Fibroblast of skin of right biceps (primary cell): Measurements from ENCODE around the gene ANTXR1.

Source experiments
- DNase-seq: peaks from one replicate; pipeline ENCODE4 v3.0.0-alpha.2; 2013

The ANTXR1 gene

DNA sequence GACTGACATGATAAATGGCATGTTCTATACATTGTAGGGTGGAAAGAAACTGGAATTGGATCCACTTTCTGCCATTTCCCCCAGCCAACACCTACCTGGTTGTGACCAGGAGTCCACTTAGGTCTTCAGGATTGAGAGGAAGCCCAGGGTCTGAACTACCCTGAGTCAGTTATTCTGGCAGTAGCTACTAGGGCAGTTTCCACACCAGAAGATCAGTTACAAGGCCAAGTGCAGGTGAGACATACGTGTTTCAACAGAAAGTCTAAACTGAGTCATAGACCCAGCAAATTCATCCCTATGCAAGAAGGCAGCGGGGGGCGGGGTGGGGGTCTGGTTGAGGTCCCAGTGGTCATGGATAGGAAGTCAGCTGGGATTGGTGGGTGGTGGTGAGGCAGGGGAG, 21.9 kb downstream of the ANTXR1 start:
- DNase-seq: no peak

DNA sequence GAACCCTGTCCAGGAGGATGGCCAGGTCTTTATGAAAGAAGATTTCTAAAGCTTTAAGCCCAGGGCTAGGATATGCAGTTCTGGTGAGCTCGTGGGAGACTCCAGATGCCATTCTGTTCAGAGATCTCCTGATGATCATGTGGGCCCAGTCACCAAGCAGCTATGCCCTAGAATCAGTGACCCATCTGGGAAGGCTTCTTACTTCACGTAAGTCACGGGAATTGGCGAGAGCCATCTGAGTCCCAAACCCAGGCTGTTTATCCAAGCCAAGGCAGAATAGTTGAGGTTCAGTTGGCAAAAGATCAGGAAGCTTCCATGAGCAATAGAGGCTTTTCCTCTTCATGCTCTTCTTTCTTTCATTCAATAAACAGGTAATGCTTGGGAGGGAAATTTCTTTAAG, 23.9 kb downstream of the ANTXR1 start:
- DNase-seq: peak; percentile 57

DNA sequence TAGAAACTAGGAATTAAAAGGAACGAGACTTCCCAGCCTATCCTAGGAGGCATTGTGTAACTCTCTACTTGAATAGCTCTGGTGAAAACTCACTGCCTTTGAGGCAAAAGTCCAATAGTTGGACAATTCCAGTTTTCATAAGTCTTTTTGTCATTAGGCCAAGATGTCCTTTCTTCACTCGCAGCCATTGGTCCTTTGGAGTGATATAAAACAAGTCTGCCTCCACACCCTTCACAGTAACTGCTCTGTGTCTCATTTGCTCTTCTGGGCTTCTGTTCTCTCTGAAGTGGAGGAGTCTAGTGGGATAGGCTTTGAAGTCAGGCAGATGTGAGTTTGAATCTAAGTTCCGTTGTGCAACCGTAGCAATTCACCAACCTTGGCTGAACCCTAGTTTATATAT, 28.2 kb downstream of the ANTXR1 start:
- no peak for DNase-seq

DNA sequence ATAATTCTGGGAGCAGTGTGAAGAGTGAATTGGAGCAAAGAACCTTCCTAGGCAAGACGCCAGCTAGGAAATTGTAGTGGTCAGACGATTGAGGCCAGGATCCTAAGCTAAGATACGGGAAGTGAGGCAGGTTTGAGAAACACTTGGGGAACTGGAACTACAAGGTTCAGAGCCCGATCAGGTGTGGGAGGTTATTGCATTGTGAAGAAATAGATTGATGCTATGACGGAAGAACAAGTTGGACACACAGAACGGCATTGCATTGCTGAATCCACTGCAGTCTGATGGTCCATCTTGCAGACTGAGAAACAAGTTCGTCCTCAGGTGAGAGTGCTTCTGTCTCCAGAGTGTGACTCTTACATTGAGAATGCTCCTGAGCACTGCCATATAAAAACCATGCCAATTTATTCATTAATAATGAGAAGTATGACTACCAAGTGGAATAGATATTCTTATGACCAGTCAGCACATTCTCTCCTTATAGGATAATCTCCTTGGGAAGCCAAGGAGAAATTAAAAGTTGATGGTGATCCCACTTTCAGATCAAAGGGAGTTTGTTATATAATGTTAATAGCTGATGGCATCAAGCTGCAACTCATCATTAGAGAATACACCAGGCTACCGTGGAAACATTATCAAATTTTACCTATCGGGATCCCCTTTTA, 30.9 kb downstream of the ANTXR1 start:
- no peak for DNase-seq

DNA sequence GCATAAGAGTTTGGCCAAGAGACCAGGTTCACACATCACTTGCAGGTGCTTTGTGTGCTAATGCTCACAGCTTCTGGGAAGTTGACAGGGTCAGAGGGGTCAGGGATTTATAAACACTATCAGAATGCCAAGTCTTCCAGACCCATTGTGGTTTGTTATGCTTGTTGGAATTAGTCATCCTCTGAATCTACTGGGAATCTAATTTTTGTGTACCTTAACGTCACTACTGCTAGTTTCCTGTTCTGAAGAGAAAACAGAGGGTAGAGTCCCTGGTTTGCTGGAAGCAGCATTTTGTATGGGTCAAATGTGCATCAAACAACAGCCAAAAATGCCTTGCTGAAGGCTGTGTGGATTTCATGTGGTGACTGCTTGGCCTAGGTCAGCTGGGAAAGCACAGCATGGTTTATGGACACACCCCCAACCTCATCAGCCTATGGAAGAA, 33.3 kb downstream of the ANTXR1 start:
- peak; percentile 66 for DNase-seq

DNA sequence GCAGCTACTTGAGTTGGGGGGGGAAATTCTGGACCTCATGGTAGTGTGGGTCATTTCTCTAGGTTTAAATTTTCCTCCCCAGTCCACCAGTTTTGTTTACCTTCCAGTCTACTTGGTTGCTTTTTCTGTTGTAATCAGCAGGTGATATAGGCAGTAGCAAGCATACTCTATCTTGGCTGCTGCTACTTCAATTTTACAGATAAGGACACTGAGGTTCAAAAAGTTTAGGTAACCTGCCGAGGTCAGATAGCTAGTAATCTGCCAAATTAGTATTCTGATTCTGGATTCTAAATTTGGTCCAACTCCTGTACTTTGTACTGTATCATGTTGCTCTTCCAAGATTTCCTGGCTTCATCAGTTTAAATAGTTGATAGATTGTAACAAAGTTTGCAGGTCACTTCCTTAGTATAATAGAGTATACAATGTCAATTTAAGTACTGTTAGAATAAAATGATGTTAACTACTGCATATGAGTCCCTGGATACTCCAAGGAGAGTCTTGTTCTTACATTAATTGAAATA, 34.7 kb downstream of the ANTXR1 start:
- DNase-seq: no peak

DNA sequence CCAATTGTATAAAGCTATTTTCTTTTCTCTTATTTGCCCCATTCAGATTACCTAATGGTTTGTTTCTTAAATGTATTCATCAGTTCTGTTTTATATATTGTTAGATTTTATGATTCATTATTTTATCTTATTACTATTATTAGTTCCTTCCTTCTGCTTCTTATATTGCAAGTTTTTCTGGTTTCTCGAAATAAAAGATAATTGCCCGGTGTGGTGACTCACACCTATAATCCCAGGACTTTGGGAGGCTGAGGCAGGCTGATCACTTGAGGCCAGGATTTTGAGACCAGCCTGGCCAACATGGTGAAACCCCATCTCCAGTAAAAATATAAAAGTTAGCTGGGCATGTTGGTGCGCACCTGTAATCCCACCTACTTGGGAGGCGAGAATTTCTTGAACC, 37.8 kb downstream of the ANTXR1 start:
- no peak for DNase-seq

DNA sequence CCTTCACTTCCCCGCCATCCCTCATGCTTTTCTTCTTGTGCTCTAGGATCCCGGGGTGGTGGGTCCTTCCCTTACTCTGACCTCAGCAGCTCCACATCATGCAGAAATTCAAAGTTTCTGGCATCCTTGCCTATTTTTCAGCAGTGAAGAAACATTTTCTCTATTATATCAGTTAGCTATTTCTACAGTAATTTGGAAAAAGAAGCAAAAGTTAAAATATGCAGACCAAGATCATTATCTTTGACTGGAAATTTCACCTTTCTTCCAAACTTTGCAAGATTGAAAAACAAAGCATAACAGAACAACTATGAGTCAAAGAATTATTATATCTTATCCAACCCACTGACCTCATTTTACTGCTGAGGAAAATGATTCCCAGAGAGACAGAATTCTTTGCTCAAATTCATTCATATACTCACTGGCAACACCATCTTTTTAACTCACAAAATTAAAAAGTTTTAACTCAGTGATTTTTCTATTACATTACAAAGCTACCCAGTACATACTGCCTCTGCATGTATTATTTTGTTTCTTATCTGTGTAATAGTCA, 40.5 kb downstream of the ANTXR1 start:
- DNase-seq: peak; percentile 36

DNA sequence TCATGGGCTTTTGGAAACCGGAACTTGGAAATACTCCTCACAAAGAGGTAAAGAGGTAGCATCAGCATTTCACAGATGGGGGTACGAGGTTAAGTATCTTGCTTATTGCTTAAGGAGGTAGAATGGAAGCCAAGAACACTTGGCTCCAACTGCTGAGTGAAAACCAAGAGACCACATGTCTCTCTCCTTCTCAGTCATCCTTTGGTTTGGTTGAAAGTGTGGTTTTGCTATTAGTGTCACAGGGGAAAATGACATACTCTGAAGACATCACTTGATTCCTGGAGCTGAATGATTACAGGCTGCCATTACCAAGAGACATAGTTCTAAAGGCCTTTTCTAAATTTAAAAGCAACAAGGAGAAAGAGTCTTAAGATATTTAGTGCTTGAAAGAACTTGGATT, 41.5 kb downstream of the ANTXR1 start:
- DNase-seq: peak; percentile 35

DNA sequence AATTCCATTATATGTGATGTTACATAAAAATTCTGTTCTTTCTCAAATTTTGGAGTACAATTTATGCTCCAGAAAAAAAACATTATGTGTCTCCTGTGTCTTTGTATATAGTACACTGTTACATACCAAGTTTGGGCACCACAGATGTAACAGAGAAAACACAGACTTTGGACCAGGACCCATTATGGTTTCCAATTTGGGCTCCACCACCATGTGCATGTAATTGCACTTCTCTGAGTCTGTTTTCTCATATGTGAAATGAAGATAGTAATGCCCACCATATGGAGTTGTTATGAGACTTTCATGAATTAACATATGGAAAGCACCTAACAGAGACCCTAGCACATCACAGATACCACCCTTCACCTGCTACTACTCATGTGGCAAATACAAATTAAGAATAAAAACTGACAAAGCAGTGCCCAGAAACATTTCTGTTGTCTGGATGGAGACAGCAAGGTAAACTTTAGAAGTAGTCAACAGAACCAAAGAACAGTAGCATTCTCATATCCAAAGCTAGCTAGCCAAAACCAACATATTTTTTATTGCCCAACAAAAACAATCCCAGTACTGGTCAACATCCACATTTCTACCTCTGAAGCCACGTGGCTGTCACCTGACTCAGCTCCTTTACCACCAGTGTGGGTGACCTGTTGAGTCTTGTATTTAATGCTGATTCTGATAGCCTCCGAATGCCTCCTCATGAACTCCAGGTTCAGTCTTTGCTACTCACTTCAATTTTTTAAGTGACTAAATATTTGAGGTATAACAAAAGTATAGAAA, 42.9 kb downstream of the ANTXR1 start:
- DNase-seq: no peak

DNA sequence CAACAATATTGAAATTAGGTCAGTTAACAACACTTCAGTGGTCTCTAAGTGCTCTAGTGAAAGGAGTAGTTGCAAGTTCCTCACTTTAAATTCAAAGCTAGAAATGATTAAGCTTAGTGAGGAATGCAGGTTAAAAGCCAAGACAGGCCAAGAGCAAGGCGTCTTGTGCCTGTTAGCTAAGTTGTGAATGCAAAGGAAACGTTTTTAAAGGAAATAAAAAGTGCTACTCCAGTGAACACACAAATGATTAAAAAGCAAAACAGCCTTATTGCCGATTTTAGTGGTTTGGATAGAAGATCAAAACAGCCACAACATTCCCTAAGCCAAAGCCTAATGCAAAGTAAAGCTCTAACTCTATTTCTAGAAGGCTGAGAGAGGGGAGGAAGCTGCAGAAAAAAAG, 44.7 kb downstream of the ANTXR1 start:
- DNase-seq: no peak

DNA sequence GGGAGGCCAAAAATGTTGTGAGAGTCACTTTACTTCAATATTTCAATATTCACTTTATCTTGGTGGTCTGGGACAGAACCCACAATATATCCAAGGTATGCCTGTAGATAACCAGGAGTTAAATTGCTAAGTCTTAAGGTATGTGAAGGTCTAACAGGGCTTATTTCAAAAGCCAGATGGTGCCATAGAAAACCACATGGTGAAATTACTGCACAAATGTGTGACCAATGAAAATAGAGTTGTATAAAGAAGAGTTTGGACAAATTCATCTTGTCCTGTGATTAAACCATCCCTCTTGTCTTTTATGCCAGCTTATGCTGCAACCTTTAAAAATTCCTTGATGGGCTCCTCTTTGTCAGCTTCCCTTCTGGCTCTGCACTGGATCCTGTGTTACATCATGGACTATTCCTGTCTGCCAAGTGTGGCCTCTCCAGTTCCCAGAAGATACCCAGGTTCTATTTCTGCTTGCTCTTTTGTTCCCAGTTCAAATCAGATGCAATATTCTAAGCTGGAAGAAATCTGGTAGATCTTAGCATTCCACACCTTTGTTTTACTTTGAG, 46.8 kb downstream of the ANTXR1 start:
- DNase-seq: peak; percentile 25

DNA sequence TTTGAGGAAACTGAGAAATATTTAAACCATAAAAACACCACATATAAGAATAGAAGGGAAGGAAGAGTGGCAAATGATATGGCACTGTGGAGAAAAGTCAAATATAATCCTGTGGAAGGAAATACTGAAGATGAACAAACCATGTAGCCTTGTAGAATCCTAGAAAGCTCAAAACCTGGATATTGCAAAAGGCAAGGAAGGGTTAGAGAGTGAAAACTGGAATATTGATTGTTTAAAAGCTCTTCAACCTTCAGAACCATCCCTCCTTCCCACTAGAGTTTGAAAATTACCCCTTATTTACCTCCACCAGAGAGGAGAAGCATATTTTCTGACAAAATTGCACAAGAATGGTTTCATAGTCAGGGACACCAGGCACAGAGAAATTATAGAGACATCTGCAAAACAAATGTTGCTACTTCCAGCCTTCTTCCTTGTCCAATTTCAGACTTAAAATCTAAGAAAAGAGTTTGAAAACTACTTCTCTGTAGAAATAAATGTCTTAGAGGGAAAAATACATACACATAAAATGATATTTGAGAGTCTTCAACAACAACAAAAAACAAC, 48.0 kb downstream of the ANTXR1 start:
- DNase-seq: no peak

DNA sequence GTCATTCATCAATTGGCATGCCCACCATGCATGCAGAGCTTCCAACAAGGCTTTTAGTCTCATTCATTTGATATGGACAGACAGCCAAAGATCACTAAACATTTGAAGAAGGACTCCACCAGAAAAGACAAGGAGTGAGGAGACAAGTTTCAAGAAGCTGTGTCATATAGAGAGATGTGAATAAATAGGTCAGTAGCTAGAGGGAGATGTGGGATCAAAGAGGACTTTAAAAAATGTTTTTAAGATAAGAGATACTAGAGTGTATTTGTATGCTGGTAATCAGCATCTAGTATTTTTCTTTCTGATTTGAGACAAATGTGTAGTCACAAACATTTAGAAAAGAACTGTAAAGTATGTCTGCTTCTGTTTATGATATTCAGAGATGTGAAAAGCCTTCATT, 48.5 kb downstream of the ANTXR1 start:
- no peak for DNase-seq

DNA sequence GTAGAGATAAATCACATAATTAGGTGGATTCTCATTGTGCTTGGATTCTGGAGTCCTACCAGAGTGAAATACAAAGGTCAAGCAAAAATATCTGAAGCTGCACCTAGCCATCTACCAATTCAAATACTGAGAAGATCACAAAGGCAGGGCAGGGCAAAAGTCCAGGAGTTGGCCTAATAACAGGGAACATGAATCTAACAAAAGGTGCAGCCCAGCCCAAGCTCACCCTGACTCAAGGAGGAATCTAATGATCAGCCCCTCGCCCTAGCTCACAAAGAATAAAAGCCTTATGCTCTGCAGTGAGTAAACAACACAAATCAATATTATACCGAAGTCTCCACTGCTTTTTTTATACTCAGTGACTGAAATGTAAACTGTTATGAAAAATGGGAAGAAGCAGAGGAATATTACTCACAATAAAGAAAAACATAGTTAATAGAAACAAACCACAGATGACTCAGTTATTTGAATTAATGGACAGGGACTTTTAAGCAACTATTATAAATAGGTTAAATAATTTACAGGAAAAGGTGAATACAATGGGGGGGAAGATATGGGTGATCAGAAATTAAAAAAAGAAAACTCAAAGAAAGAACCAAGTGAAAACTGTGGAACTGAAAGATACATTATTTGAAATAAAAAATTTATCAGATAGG, 49.5 kb downstream of the ANTXR1 start:
- DNase-seq: no peak

DNA sequence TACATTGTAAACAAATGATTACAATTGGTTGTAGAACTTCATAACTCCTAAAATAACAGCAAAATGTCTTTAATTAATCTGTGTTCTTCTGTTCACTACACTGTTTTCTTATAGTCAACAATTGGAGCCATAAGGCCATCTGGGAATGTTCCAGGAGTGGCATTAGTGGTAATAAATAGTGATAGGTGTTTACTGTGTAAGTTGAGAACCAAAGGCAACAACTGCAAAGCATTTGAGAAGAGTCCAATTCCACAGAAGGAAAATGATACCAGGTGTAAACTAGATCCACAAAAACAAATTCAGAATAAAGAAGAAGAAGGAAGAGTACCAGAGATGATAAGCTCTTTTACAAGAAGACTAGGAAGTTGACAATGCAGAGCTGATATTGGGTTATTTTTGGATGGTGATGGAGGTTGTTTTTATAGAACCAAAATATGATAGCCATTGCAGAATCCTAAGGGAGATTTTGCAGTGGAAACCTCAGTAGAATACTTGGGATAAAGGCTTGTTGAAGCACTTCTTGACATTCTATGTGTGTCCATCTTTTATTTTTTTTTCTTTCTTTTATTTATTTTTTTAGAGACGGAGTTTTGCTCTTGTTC, 52.9 kb downstream of the ANTXR1 start:
- no peak for DNase-seq

DNA sequence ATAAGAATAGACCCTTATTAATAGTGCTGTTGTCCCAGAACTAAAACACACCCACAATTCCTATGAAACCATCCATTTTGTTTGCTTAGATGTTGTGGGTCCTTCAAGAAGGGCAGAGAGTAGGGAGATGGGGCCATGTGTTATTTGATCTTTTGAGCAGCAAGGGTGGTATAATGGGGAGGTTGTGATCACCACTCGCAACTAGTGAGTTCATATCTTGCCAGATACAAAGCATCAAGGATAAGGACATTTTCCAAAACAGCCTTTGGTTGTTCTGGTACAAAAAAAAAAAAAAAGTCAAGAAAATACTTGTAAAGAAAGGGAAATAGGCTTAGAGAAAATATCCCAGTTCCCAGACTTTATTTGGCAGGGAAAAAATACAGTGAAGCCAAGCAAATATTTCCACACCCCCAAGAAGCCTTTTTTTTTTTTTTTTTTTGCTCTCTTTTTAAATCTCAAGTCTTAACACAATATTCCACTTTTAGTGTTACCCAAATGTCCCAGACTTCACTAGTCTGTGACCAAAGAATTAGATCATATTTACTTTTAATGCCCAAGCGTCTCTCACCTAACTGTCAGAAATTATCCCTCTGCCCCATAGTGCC, 54.1 kb downstream of the ANTXR1 start:
- DNase-seq: no peak

DNA sequence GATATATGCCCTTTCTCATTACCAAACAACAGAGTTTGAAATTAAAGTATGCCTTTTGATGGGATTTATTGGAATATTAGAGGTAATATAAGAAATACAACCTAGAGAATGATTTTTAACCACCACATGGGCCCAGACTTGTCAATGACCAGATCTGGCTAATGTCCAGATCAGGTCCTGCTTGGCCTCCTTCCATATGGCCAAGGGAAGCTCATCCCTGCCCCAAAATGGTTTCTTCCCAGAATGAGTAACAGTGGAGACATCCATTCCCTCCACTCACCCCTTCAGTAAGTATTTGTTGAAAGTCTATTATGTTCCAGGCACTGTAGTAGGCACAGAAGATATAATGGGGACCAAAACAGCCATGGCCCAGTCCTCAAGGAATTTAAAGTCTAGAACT, 54.9 kb downstream of the ANTXR1 start:
- no peak for DNase-seq

DNA sequence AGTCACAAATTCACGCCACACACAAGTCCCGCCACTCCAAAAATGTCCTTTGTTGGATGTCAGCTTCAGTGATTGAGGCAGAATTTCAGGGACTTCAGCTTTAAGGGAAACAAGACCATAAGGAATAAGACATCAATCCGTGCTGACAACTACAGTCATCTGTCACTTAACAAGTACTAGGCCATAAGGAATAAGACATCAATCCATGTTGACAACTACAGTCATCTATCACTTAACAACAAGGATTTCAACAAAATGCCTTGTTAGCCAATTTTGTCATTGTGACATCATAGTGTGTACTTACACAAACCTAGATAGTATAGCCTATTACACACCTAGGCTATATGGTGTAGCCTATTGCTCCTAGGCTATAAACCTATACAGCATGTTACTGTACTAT, 58.0 kb downstream of the ANTXR1 start:
- DNase-seq: no peak

DNA sequence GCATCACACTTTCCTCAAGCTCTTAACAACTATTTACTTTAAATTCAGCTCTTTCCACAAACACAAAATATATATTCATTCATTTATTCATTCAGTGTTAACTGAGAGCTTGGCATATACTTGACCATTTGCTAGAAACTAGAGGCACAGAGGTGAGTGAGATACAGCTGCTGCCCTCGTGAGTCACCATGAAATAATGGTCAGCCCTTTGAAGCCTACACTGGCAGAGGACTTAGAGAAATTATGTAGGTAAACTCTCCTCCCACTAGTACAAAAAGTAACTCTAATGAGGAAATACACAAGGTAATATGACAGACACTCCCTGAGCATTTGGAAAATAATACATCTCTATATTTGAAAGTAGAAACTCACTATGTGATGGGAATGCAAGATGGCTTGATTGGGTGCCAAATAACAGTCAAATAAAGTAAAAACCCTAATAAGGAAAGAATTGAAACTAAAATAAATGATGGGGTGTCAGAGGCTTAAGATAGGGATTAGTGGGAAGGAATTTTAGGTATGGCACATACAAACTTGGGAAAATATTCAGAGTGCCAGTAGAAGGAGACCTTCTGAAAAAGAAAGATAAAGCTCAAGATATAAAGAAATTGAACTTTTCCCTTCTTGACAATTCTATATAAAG, 61.1 kb downstream of the ANTXR1 start:
- peak; percentile 36 for DNase-seq

DNA sequence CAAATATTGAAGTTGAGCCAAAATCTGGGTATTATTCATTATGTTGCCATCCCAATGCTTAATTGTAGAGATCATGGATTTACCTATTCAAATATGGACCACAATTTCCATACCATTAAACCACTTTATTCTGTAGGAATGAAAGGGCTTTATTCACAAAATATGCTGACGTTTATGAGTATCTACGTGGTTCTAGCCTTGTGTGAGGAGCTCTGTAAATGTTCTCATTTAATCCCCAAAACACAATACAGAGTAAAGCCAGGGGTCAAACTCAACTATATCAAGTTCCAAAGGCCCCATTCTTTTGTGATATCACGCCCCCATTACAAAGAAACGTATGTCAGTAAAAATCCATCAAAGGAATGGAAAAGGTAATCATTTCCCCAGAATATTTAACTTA, 61.9 kb downstream of the ANTXR1 start:
- no peak for DNase-seq

DNA sequence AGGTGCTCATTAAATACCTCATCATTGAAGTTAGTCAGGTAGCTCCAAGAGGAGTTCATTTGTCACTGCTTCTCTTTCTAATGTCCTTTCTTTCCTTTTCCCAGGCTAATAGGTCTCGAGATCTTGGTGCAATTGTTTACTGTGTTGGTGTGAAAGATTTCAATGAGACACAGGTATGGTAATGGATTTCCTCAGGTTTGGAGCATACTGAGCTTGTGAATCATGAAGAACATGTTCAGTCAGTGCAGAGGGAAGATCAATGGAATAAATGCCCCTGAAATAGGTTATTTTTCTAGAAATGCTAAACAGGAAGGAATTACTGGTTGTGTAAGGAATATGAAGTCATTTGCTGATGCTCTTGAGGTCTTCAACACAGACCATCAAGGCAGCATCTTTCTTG, 62.5 kb downstream of the ANTXR1 start:
- no peak for DNase-seq
